ENCODE measurements around the gene TUT1. TPM values are rescaled to one million over a fixed set of nuclear protein-coding genes. Genes with fewer than 3 reads are reported as not detected.

TUT1 gene
- total RNA-seq, 1 donor from 2014 or later: 29.7 TPM

GRCh38 chr11:62610403-62610802 is 19.1 kb upstream of the TUT1 start:
- DNase-seq: no peak
- Mint-ChIP-seq H3K27me3 (ENCODE audit: unreplicated experiment) (peaks cover 8% of the 10 kb centered on the region), H3K27ac (ENCODE audit: unreplicated experiment) (no peak overlapping the region), H3K4me3 (ENCODE audit: unreplicated experiment) (peak overlapping the region; percentile 20), H3K36me3 (ENCODE audit: unreplicated experiment) (no peaks in the 10 kb centered on the region), H3K4me1 (ENCODE audit: low read depth, unreplicated experiment) (peaks cover 4% of the 10 kb centered on the region), H3K9me3 (ENCODE audit: unreplicated experiment) (peaks cover 7% of the 10 kb centered on the region)
- TF ChIP-seq CTCF (IDR thresholded peaks at IDR 0.05; ENCODE audit: partially characterized antibody, unreplicated experiment): no peak

- peaks cover 4% of the 10 kb centered on the region for H3K4me1 Mint-ChIP-seq (ENCODE audit: low read depth, unreplicated experiment)
- H3K27ac Mint-ChIP-seq (ENCODE audit: unreplicated experiment): no peak overlapping the region
- peaks cover 7% of the 10 kb centered on the region for H3K9me3 Mint-ChIP-seq (ENCODE audit: unreplicated experiment)
- DNase-seq: no peak
- H3K4me3 Mint-ChIP-seq (ENCODE audit: unreplicated experiment): no peak overlapping the region
- peaks cover under 1% of the 10 kb centered on the region for H3K36me3 Mint-ChIP-seq (ENCODE audit: unreplicated experiment)
- H3K27me3 Mint-ChIP-seq (ENCODE audit: unreplicated experiment): peaks cover 12% of the 10 kb centered on the region
- TF ChIP-seq CTCF (IDR thresholded peaks at IDR 0.05; ENCODE audit: partially characterized antibody, unreplicated experiment): no peak
Observed at GRCh38 chr11:62608776-62609175, 17.5 kb upstream of the TUT1 start.

GRCh38 chr11:62607714-62608113 is 16.4 kb upstream of the TUT1 start:
- H3K4me1 Mint-ChIP-seq (ENCODE audit: low read depth, unreplicated experiment): peaks cover 8% of the 10 kb centered on the region
- DNase-seq: no peak
- no peak for TF ChIP-seq CTCF (IDR thresholded peaks at IDR 0.05; ENCODE audit: partially characterized antibody, unreplicated experiment)
- H3K4me3 Mint-ChIP-seq (ENCODE audit: unreplicated experiment): no peak overlapping the region
- H3K36me3 Mint-ChIP-seq (ENCODE audit: unreplicated experiment): peaks cover 8% of the 10 kb centered on the region
- peaks cover 22% of the 10 kb centered on the region for H3K27me3 Mint-ChIP-seq (ENCODE audit: unreplicated experiment)
- H3K27ac Mint-ChIP-seq (ENCODE audit: unreplicated experiment): no peak overlapping the region
- peaks cover 13% of the 10 kb centered on the region for H3K9me3 Mint-ChIP-seq (ENCODE audit: unreplicated experiment)

GRCh38 chr11:62605902-62606301 is 14.6 kb upstream of the TUT1 start:
- Mint-ChIP-seq H3K27me3 (ENCODE audit: unreplicated experiment) (peaks cover 21% of the 10 kb centered on the region), H3K4me1 (ENCODE audit: low read depth, unreplicated experiment) (peaks cover 4% of the 10 kb centered on the region), H3K27ac (ENCODE audit: unreplicated experiment) (no peak overlapping the region)

GRCh38 chr11:62605467-62605866 is 14.1 kb upstream of the TUT1 start:
- H3K4me1 Mint-ChIP-seq (ENCODE audit: low read depth, unreplicated experiment): peaks cover 4% of the 10 kb centered on the region
- H3K27me3 Mint-ChIP-seq (ENCODE audit: unreplicated experiment): peaks cover 21% of the 10 kb centered on the region
- no peak overlapping the region for H3K4me3 Mint-ChIP-seq (ENCODE audit: unreplicated experiment)
- H3K36me3 Mint-ChIP-seq (ENCODE audit: unreplicated experiment): peaks cover 8% of the 10 kb centered on the region
- no peak for DNase-seq
- H3K9me3 Mint-ChIP-seq (ENCODE audit: unreplicated experiment): peaks cover 13% of the 10 kb centered on the region
- no peak overlapping the region for H3K27ac Mint-ChIP-seq (ENCODE audit: unreplicated experiment)
- TF ChIP-seq CTCF (IDR thresholded peaks at IDR 0.05; ENCODE audit: partially characterized antibody, unreplicated experiment): no peak

More at GRCh38 chr11:62605902-62606301, 14.6 kb upstream of the TUT1 start:
- Mint-ChIP-seq H3K4me3 (ENCODE audit: unreplicated experiment) (no peak overlapping the region), H3K36me3 (ENCODE audit: unreplicated experiment) (peaks cover 8% of the 10 kb centered on the region), H3K9me3 (ENCODE audit: unreplicated experiment) (peaks cover 12% of the 10 kb centered on the region)
- TF ChIP-seq CTCF (IDR thresholded peaks at IDR 0.05; ENCODE audit: partially characterized antibody, unreplicated experiment): no peak
- no peak for DNase-seq
